AG04449 (cell line): ENCODE results near the gene MRPL23.

Experiments used
- CTCF ChIA-PET: fragments of 350-600 bp; formaldehyde crosslinking; extraction: SDS; loops from one replicate; lab custom pipeline; 2021; ENCODE audit warnings: antibody characterized with exemption; lab: Yijun Ruan, JAX
- POLR2A ChIA-PET: fragments of 400-600, 350-600 bp; formaldehyde crosslinking; extraction: SDS; loops from one replicate; lab custom pipeline; 2020; ENCODE audit warnings: antibody characterized with exemption, inconsistent platforms; lab: Yijun Ruan, JAX
- DNase-seq: peaks from one replicate; pipeline ENCODE4 v3.0.0-alpha.2; 2010; ENCODE audit warnings: low read depth, low spot score
- H3K4me3 ChIP-seq: 2 replicates; pipeline ENCODE4 v1.5.1; 2011; ENCODE audit warnings: low read depth, mild to moderate bottlenecking, control low read depth, low read length
- TF ChIP-seq, protein P1 (sequence below): IDR thresholded peaks from one replicate; pipeline ENCODE4 v1.5.1; 2011; ENCODE audit warnings: mild to moderate bottlenecking, moderate library complexity, low read length, control low read depth, inconsistent platforms; ENCODE audit not compliant: insufficient read depth; ENCODE audit errors: missing control alignments

MRPL23 gene

DNA sequence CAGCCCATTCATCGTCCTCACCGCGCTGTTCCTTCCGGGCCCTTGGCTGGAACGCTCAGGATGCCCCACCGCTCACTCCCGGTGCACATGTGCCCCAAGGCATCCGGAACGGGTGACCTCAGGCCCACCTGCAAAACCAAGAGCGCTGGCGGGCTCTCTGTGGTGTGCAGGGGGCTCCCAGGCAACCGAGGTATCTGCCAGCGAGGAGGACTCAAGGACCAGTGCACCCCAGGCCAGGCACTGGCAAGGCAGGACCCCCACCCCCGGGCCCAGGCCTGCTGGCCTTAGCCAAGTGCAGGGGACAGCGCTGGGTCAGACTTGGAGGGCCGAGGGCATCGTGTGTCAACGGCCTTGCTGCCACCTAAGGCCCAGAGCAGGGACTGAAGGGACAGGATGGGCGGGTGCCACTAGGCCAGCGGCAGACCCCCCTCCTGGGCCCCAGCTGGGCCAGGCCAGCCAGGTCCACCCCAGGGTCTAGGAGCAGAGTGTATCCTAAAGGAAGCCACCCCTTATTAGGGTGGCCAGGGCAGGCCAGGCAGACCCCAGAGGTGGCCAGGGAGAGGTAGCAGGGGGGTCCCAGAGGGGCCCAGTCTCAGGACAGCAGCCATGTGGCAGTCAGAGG lies 19.2 kb upstream of the MRPL23 start:
- no peak overlapping the region for H3K4me3 ChIP-seq
- CTCF ChIA-PET: interaction anchor here (1.2 kb wide), 1 partner anchor 234 kb away, joined by 3 read pairs; no protein-coding TSS in a partner anchor
- POLR2A ChIA-PET: no interaction called here
- DNase-seq: no peak
- TF ChIP-seq, protein P1, sequence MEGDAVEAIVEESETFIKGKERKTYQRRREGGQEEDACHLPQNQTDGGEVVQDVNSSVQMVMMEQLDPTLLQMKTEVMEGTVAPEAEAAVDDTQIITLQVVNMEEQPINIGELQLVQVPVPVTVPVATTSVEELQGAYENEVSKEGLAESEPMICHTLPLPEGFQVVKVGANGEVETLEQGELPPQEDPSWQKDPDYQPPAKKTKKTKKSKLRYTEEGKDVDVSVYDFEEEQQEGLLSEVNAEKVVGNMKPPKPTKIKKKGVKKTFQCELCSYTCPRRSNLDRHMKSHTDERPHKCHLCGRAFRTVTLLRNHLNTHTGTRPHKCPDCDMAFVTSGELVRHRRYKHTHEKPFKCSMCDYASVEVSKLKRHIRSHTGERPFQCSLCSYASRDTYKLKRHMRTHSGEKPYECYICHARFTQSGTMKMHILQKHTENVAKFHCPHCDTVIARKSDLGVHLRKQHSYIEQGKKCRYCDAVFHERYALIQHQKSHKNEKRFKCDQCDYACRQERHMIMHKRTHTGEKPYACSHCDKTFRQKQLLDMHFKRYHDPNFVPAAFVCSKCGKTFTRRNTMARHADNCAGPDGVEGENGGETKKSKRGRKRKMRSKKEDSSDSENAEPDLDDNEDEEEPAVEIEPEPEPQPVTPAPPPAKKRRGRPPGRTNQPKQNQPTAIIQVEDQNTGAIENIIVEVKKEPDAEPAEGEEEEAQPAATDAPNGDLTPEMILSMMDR: no peak

DNA sequence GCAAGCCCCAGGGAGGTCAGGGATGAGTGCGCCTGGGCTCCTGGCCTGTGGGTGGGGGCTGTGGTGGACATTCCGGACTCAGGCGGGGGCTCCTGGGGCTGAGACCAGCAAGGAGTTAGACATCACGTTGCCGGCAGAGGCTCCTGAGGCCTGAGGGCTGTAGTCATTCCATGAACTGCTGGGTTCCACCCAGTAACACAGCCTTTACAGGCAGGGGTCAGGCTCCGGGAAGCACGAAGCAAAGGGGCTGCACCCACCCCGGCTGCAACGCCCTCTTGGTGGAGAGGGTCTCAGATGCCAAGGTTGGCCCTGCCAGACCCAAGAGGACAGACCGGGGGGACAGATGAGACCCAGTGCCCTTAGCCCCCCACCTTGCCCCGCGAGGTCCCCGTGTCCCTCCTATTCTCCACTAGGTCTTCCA lies 18.7 kb upstream of the MRPL23 start:
- H3K4me3 ChIP-seq: no peak overlapping the region
- TF ChIP-seq, protein P1: no peak
- ChIA-PET POLR2A (no interaction called here), CTCF (no interaction called here)
- no peak for DNase-seq

DNA sequence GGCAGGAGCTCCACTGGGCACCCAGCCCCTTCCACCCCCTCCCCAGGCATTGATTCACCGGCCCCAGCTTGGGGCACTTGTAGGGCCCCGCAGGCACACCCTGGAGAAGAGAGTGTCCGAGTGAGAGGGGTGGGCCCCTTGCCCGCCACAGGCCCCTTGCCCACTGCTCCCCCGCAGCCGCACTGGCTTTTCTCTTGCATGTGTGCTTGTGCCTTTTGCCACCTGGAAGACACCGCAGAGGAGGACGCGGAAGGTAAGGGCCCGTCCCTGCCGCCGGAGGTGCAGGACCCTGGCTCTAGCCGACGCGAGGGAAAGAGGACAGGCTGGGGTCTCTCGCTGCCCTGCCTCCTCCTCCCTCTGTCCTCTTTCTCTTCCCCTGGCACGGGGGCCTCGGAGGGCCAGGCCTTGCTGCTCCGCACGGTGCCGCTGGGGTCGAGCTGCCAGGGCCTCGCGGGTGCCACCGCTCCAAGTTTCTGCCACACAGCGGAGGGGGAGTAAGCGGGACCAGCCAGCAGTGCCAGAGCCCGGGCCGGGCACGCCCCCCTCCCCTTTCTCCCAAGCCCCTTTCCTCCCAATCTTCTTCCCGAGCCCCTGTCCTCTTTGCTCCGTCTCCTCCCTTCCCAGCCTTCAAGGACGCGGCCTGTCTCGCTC lies 18.1 kb upstream of the MRPL23 start:
- TF ChIP-seq, protein P1: no peak
- ChIA-PET POLR2A (no interaction called here), CTCF (interaction anchor here (1.7 kb wide), 1 partner anchor 235 kb away, joined by 5 read pairs; no protein-coding TSS in a partner anchor)
- no peak overlapping the region for H3K4me3 ChIP-seq
- DNase-seq: no peak

DNA sequence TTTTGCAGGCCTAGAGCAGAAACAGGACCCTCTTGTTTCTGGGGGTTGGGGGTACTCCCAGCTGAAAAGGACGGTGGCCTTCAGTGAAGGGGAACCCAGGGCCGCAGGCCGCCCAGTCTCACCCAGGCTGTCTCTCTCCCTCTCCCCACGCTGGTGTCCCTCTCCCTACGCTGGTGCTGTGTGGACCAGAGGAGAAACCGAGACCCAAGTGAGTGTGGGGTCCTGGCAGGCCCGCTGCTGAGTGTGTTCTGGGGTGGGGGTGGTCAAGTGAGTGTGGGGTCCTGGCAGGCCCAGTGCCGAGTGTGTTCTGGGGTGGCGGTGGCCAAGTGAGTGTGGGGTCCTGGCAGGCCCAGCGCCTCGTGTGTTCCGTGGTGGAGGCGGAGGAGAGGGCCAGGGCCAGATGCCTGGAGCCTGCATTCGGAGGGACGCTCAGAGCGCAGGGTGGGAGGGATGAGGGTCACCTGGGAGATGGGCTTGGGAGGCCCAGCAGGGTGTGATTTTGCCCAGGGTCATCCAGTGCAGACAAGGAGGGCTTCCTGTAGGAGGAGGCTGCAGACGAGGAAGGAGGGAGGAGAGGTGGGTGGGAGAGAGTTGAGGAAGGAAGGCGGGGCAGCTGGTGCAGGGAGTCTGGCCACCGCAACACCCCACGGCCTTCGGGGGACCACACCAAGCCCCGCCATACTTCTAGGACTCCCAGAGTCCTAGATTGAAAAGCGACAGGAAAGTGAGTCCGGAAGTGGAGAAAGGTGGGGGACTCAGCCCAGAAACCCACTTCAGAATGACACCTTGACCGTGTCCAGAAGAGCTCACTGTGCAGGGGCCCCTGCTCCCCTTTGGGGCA lies 17.3 kb upstream of the MRPL23 start:
- H3K4me3 ChIP-seq: no peak overlapping the region
- TF ChIP-seq, protein P1: no peak
- DNase-seq: no peak
- POLR2A ChIA-PET: no interaction called here
- CTCF ChIA-PET: interaction anchor here (1.0 to 1.7 kb wide), 2 partner anchors 24 to 236 kb away, joined by 3 to 5 read pairs; no protein-coding TSS in a partner anchor

DNA sequence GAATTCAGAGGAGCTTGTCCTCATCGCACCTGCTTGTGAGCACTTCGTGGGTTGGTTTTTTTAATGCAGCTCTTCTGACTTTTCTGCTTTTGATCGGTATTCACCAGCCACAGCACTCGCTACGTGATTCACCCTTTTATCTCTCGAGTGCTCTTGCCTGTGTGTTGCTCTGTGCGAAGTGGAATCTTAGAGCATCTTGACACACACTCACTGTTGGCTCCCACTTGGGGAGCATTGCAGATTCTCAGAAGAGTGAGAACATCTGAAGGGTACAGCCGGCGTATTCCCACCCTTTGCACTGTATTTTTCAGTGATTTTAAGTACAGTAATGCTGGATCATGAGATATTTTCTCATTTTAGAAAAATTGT lies 16.7 kb upstream of the MRPL23 start:
- ChIA-PET POLR2A (no interaction called here), CTCF (interaction anchor here (1.0 to 1.7 kb wide), 2 partner anchors 24 to 236 kb away, joined by 3 to 5 read pairs; no protein-coding TSS in a partner anchor)
- no peak overlapping the region for H3K4me3 ChIP-seq
- TF ChIP-seq, protein P1: no peak
- DNase-seq: no peak
